Stimulated activated memory B cell treated with anti-CD40 and anti-IgM and Interleukin-4, amounts not matched to agents 10 μg/mL and 1 μg/mL and 100 μg/mL, for 72 hours (primary cell): ENCODE measurements around the gene HOXA6.

ENCODE experiments used
- ATAC-seq: fragments of 150-1000 bp; cut with Tn5 transposase; 2 replicates; pipeline ENCODE4 v1.10.0; 2021
- H3K27ac Mint-ChIP-seq: one replicate; pipeline ENCODE4 v1.8.0; 2022; ENCODE audit warnings: mild to moderate bottlenecking, mixed read lengths
- H3K27me3 Mint-ChIP-seq: one replicate; pipeline ENCODE4 v1.8.0; 2022; ENCODE audit warnings: mixed read lengths
- H3K36me3 Mint-ChIP-seq: one replicate; pipeline ENCODE4 v1.8.0; 2022; ENCODE audit warnings: mixed read lengths
- H3K4me1 Mint-ChIP-seq: one replicate; pipeline ENCODE4 v1.8.0; 2022; ENCODE audit warnings: mixed read lengths
- H3K4me3 Mint-ChIP-seq: one replicate; pipeline ENCODE4 v1.8.0; 2022; ENCODE audit warnings: mild to moderate bottlenecking, moderate library complexity, mixed read lengths
- H3K9me3 Mint-ChIP-seq: one replicate; pipeline ENCODE4 v1.8.0; 2022; ENCODE audit warnings: mixed read lengths

The HOXA6 gene

DNA sequence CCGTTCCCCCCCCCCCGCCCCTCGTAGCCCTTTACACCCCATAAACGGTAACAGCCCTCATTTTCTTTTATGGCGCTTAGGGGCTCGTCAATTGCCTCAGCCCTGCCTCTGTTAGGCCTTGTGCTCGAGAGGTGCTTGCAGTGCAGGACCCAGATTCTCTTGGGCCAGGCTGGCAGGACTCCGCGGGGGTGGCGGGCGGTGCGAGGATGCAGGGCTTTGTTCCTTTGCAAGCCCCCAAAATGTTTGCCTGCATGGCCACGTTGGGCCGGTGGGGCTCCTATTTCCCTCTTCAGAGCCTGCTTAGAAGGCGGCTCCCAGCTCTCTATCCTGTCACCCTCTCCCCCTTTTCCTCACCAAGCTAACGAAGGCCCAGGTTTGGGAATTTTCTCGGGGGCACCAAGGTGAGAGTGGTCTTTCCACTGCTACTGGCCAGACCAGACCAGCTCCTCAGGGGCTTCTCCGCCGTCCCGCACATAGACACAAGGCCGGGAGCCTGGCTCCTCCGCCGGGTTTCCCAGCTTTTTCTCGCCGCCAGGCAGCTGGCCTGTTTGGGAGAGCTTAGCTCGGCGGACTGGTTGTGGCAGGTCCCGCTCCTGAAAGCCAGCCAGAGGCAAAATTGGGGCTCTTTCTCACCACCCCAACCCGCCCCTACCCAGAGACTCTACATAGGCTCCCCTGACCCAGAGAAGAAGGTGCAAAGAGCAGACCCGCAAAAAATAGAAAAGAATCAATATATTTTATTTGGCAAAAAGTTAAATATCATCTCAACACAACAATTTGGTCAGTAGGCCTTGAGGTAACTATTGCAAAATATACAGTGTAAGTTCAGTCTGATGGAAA lies 14.4 kb upstream of the HOXA6 start:
- H3K4me3 Mint-ChIP-seq: peak overlapping the region; percentile 34
- no peaks in the 10 kb centered on the region for H3K36me3 Mint-ChIP-seq
- ATAC-seq: no peak
- peaks cover 13% of the 10 kb centered on the region for H3K4me1 Mint-ChIP-seq
- peaks cover 6% of the 10 kb centered on the region for H3K9me3 Mint-ChIP-seq
- no peak overlapping the region for H3K27ac Mint-ChIP-seq
- H3K27me3 Mint-ChIP-seq: peaks cover 77% of the 10 kb centered on the region

DNA sequence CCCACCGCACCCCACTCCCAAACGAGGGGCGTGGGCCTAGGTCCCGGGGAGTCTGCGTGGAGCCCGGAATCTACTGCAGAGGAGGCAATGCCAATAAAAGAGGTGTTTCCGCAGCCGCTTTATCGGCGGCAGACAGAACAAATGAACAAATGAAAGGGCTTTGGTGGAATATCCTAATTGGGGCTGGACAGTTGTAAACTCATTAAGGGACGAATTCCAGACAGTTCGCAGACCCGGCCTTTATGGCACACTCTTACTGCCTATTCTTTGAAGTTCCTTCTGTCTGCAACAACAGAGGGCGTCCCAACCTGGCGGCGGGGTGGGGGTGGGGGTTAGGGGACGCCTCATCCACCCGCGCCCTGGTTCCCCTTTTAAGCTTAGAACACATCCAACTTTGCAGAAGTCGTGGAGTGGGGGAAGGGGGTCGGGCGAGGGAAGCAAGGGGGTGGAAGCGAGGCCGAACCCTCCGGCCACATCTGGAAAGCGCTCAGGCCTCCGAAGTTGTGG lies 13.7 kb upstream of the HOXA6 start:
- Mint-ChIP-seq H3K4me3 (peak overlapping the region; percentile 74), H3K4me1 (peaks cover 13% of the 10 kb centered on the region), H3K27ac (no peak overlapping the region), H3K9me3 (peaks cover 6% of the 10 kb centered on the region), H3K36me3 (no peaks in the 10 kb centered on the region), H3K27me3 (peaks cover 80% of the 10 kb centered on the region)
- no peak for ATAC-seq

- Mint-ChIP-seq H3K9me3 (peaks cover 6% of the 10 kb centered on the region), H3K27me3 (peaks cover 86% of the 10 kb centered on the region), H3K4me3 (peak overlapping the region; percentile 74), H3K4me1 (peaks cover 14% of the 10 kb centered on the region), H3K27ac (no peak overlapping the region), H3K36me3 (no peaks in the 10 kb centered on the region)
- ATAC-seq: peak; percentile 84
Measured at GRCh38 chr7:27160546-27161213, 13.1 kb upstream of the HOXA6 start.

DNA sequence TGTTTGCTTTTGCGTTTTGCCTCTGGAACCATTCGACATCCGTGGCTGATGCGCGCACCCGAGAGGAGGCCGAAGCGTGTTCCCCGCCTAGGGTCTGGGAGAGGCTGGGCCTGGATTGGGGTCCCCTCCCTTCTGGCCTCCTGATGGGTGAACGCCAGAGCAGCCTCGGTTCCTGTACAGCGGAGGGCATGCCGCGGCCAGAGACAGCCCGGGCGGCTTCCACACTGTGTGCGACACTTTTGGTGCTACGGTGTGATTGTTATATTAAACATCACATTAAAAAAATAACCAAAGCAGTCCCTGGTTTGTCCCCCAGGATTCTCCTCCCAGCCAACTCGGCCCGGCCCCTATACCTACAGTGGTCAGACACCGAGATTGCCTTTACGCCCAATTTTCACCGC lies 12.6 kb upstream of the HOXA6 start:
- H3K27ac Mint-ChIP-seq: no peak overlapping the region
- no peaks in the 10 kb centered on the region for H3K36me3 Mint-ChIP-seq
- H3K4me1 Mint-ChIP-seq: peaks cover 19% of the 10 kb centered on the region
- H3K27me3 Mint-ChIP-seq: peaks cover 92% of the 10 kb centered on the region
- H3K4me3 Mint-ChIP-seq: peak overlapping the region; percentile 74
- ATAC-seq: peak; percentile 48
- H3K9me3 Mint-ChIP-seq: peaks cover 6% of the 10 kb centered on the region

DNA sequence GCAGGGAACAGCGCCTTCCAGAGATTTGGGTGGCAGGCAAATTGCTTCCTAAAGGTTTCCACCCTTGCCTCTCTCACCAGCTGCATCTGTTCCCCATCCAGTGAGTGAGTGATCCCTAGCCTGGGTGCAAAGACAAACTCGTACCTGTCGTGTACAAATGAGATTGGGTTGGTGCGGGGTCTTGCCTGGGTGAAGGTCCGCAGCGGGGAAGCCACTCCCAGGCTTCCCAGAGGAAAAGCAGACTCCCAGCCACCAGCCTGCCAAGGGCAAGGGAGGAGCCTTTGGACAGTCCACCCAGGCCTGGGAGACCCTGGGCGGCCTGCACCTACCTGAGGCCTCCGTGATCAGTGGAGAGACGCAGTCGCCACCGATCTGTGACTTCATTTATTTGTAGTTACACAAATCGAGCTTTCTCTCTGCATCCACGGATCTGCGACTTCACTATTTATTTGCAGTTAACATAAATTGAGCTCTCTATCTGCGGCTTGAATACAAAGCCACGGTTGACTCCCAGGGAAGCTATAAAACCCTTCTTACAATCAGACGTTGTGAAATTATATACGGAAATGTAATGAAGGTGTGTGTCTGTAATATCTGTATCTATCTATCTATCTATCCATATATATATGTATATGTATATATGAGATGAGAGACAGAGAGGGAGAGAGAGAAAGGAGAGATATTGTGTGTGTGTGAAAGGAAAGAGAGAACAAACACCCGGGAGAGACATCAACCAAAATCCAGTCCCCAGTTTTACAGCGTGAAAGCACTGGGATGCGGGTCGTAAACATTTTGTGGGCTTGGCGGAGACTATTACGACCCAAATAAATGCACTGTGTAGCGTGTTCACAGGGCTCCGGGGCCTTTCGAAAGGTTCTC lies 11.9 kb upstream of the HOXA6 start:
- Mint-ChIP-seq H3K27me3 (peaks cover 93% of the 10 kb centered on the region), H3K9me3 (peaks cover 8% of the 10 kb centered on the region), H3K36me3 (peaks cover 4% of the 10 kb centered on the region), H3K27ac (no peak overlapping the region), H3K4me1 (peaks cover 26% of the 10 kb centered on the region), H3K4me3 (peak overlapping the region; percentile 35)
- ATAC-seq: no peak

- Mint-ChIP-seq H3K9me3 (peaks cover 8% of the 10 kb centered on the region), H3K4me1 (peaks cover 30% of the 10 kb centered on the region), H3K36me3 (peaks cover 4% of the 10 kb centered on the region), H3K4me3 (no peak overlapping the region), H3K27me3 (peaks cover 93% of the 10 kb centered on the region), H3K27ac (no peak overlapping the region)
- ATAC-seq: no peak
Measured at GRCh38 chr7:27158436-27159265, 11.1 kb upstream of the HOXA6 start.

DNA sequence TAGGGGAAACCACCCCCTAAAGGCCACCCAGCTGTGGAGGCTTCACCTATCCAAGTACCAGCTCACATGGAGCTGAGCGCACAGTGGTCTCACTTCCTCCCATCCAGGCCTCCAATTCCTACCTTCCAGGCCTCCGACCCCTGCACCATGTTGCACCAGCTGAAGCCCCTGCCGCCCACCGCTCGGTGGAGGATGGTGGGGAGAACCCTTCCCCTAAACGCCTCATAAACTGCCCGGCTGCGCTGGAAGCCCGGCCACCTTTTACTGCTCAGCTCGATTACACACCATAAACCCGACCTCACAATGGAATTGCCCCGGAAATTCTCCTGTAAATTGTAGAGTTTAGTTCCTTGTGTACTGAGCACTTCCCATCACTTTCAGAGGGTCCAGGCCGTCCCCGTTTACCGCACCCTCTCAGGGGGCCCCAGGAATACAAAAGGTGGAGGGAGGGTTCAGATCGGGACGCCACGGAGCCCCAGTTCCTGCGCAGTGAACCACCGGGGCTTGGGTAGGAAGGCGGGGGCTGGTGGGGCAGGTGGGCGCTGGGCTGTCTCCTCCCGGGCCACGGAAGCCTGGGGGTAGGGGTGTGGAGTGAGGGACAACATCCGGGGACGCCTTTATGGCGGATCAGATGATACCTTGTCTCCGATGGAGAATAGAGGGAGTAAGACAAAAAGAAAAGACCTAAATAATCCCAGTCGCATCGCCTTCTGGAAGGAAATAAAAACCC lies 10.3 kb upstream of the HOXA6 start:
- Mint-ChIP-seq H3K27ac (no peak overlapping the region), H3K9me3 (peaks cover 8% of the 10 kb centered on the region), H3K4me1 (peaks cover 30% of the 10 kb centered on the region), H3K27me3 (peaks cover 93% of the 10 kb centered on the region), H3K4me3 (peak overlapping the region; percentile 14), H3K36me3 (peaks cover 4% of the 10 kb centered on the region)
- no peak for ATAC-seq

DNA sequence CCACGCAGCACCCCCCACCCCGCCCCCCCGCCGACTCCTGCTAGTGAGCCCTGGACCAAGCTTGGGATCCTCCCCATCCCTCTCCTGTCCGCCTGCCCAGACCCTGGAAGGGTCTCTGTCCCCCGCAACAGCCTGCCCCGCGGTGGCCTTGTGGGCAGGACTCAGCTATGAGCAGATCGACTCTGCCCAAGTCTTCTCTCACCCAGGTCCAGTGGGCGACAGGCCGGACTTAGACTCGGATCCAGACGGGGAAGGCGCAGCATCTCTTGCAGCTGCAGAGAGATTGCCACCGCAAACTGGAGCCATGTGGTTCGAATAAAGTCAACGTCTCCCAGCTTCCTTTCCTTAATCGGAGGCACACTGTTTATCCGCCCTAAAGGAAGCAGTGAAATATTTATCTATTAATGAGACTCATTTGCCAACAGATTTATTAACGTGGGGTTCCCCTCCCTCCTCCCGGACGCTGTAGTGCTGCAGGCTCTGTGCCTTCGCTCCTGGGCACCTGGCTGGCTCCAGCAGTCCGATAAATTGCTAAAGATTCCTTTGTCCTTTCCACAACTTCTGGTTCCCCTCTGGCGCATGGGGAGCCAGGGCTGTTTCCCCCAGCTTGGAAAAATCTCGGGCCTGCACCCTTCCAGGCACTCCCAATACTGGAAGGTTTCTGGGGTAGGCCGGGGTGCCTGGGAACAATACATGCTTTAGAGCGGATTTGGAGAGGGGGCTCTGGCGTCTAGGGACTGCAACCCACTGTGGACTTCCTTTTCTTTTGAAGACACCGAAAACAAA lies 9.5 kb upstream of the HOXA6 start:
- Mint-ChIP-seq H3K27ac (no peak overlapping the region), H3K36me3 (peaks cover 4% of the 10 kb centered on the region), H3K9me3 (peaks cover 8% of the 10 kb centered on the region), H3K4me1 (peaks cover 31% of the 10 kb centered on the region), H3K27me3 (peaks cover 92% of the 10 kb centered on the region), H3K4me3 (peak overlapping the region; percentile 7)
- ATAC-seq: no peak

DNA sequence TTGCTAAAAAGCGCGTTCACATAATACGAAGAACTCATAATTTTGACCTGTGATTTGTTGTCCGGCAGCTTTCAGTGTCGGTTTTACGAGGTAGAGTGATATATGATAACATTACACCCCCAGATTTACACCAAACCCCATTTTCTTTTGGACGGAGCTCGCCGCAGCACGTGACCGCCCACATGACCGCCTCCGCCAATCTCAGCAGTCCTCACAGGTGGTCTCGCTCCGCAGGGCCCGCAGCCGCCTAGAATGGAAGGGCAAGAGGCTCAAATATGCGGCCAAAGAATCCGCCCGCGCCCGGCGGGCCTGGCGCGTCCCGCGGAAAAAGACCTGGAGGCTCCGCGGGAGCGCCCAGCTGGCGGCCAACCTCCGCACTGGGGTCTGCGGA lies 8.9 kb upstream of the HOXA6 start, which contains the start of gene HOXA7:
Gene HOXA7 (minus strand): TSS at position 168 of the 391 bp plus-strand sequence. CDS start 130 bp downstream, at position 38.
- peaks cover 37% of the 10 kb centered on the region for H3K4me1 Mint-ChIP-seq
- H3K36me3 Mint-ChIP-seq: peaks cover 4% of the 10 kb centered on the region
- peaks cover 94% of the 10 kb centered on the region for H3K27me3 Mint-ChIP-seq
- no peak for ATAC-seq
- peaks cover 8% of the 10 kb centered on the region for H3K9me3 Mint-ChIP-seq
- H3K27ac Mint-ChIP-seq: peak within 1 kb of the TSS; percentile 48
- peak within 1 kb of the TSS; percentile 48 for H3K4me3 Mint-ChIP-seq

- Mint-ChIP-seq H3K27ac (peak overlapping the region; percentile 48), H3K9me3 (peaks cover 8% of the 10 kb centered on the region), H3K4me3 (peak overlapping the region; percentile 48), H3K4me1 (peaks cover 39% of the 10 kb centered on the region), H3K27me3 (peaks cover 95% of the 10 kb centered on the region), H3K36me3 (peaks cover 4% of the 10 kb centered on the region)
- no peak for ATAC-seq
Measured at GRCh38 chr7:27155816-27156507, 8.4 kb upstream of the HOXA6 start.

DNA sequence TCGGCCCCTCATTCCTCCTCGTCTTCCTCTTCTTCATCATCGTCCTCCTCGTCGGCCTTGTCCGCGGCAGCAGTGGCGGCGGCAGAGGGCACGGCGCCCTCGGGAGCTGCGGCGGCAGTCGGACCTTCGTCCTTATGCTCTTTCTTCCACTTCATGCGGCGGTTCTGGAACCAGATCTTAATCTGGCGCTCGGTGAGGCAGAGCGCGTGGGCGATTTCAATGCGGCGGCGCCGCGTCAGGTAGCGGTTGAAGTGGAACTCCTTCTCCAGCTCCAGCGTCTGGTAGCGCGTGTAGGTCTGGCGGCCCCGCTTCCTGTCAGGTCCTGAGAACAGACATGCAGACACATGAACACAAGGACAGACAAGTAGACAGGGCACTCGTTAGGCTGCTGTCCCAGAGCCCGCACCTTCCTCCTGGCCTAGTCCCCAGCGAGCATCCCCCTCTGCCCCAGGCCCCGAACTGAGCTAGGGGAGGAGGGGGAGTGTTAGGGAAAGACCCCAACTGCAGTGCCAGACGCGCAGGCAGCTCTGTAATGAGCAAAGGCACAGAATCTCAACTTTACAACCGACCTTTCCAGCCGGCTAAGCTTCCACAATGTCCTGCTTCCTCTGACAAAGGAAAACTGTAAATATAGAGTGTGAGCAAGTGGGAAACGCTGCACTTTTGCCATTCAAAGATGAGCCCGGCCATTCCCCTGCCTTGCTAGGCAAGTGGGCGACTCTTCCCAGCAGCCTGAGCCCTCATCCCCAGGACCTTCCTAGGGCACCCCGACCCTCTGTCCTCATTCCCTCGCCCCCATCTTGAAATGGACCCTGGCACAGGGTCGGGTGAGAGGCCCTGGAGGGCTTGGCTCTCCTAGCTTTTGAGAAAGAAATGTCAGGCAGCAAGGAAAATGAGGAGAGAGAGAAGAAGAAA lies 7.6 kb upstream of the HOXA6 start:
- Mint-ChIP-seq H3K36me3 (peaks cover 4% of the 10 kb centered on the region), H3K4me3 (peak overlapping the region; percentile 57), H3K27me3 (peaks cover 99% of the 10 kb centered on the region), H3K4me1 (peaks cover 44% of the 10 kb centered on the region), H3K27ac (peak overlapping the region; percentile 48), H3K9me3 (peaks cover 8% of the 10 kb centered on the region)
- no peak for ATAC-seq

GRCh38 chr7:27154369-27154768 lies 6.8 kb upstream of the HOXA6 start:
- Mint-ChIP-seq H3K9me3 (peaks cover 8% of the 10 kb centered on the region), H3K27me3 (peaks cover 99% of the 10 kb centered on the region), H3K27ac (no peak overlapping the region), H3K36me3 (peaks cover 4% of the 10 kb centered on the region), H3K4me3 (no peak overlapping the region), H3K4me1 (peaks cover 45% of the 10 kb centered on the region)
- no peak for ATAC-seq
